ENCODE results near the gene KRTAP29-1.

DNA sequence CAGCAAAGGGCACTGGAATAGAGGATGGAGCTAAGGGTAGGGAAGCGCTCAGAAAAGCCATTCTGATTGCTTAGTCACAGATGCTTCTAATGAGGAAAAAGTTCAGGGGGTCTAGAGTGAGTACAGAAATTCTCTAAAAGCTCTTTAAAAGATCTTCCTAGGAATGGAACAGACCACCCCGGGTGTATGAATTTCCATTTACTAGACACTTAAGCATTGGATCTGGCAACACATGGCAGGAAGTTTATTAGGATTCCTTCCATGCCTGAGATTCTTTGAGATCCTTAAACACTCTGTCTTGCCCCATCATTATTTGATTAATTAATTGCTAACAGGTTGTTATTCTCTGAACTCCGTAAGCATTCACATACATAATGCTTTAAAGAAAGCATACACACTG, 18.6 kb downstream of the KRTAP29-1 start:
- TF ChIP-seq POLR2A (IDR thresholded peaks at IDR 0.05): no peak
- TF ChIP-seq, protein P1, sequence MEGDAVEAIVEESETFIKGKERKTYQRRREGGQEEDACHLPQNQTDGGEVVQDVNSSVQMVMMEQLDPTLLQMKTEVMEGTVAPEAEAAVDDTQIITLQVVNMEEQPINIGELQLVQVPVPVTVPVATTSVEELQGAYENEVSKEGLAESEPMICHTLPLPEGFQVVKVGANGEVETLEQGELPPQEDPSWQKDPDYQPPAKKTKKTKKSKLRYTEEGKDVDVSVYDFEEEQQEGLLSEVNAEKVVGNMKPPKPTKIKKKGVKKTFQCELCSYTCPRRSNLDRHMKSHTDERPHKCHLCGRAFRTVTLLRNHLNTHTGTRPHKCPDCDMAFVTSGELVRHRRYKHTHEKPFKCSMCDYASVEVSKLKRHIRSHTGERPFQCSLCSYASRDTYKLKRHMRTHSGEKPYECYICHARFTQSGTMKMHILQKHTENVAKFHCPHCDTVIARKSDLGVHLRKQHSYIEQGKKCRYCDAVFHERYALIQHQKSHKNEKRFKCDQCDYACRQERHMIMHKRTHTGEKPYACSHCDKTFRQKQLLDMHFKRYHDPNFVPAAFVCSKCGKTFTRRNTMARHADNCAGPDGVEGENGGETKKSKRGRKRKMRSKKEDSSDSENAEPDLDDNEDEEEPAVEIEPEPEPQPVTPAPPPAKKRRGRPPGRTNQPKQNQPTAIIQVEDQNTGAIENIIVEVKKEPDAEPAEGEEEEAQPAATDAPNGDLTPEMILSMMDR (IDR thresholded peaks at IDR 0.05): no peak
